ENCODE data around the gene TBCK.

TBCK gene

DNA sequence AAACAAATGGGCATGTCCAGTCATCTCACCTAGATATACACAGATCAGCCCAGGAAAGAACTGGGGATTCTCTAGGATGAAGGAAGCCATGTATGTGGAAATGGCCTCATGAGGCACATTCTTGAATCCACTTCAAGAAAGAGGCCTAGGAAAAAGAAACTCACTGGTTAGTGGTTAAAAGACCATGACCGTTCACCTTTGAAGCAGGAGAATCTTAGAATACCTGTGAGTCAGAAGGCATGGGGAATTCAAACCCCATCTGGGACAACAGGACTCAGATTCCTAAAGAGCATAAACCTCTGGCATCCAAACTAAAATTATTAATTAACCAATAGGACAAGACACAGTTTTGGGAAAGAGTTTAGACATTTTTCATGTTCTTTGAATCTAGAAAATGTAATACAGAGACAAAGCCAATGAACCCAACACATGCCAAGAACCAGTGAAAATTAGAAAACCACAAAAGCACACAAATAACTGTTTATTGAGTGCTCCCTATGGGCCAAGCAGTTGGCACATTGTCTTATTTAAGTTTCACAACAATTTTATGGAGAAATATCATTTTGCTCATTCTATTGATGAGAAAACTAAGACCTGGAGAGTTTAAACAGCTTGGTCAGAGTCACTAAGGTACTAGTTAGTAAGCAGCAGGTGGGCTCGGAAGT, 323.2 kb downstream of the TBCK start:
- Histone ChIP-seq H3K9ac (ENCODE audit: low read depth in 1 of 2, low read length in 2 of 2) (no peak overlapping the region), H3K27ac (ENCODE audit: low read depth, low read length) (no peak overlapping the region), H3K36me3 (ENCODE audit: control insufficient read depth in 1 of 2, insufficient read depth in 2 of 2, low read length in 2 of 2) (no peaks in the 10 kb centered on the region), H3K27me3 (ENCODE audit: control insufficient read depth in 1 of 2, insufficient read depth in 2 of 2, low read length in 2 of 2) (no peaks in the 10 kb centered on the region), H3K4me1 (ENCODE audit: control insufficient read depth in 1 of 2, insufficient read depth in 2 of 2, low read length in 2 of 2) (no peaks in the 10 kb centered on the region), H3K9me3 (ENCODE audit: control insufficient read depth in 1 of 2, low read length in 2 of 2) (no peaks in the 10 kb centered on the region), H3K4me3 (ENCODE audit: low read depth in 1 of 2, low read length in 2 of 2) (no peak overlapping the region)

DNA sequence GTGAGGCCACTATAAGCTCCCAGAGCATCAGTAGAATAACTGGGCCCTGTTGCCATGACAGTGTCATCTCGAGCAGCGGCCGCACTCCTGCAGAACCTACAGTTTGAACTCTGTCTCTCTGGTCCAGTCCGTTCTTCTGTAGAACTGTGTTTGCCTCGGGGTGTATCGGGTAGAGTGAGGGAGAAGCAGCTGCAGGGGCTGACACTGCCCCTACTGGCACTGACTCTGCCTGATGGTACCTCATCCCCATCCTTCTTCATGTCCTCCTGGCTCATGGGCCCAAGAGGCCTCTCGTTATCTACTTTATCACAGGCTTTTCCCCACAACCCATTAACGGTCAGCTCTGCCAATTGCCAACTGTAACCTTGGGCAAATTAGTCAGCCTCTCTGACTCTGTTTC, 324.3 kb downstream of the TBCK start:
- no peaks in the 10 kb centered on the region for H3K36me3 ChIP-seq (ENCODE audit: control insufficient read depth in 1 of 2, insufficient read depth in 2 of 2, low read length in 2 of 2)
- H3K4me3 ChIP-seq (ENCODE audit: low read depth in 1 of 2, low read length in 2 of 2), result no peak overlapping the region
- no peaks in the 10 kb centered on the region for H3K27me3 ChIP-seq (ENCODE audit: control insufficient read depth in 1 of 2, insufficient read depth in 2 of 2, low read length in 2 of 2)
- H3K9ac ChIP-seq (ENCODE audit: low read depth in 1 of 2, low read length in 2 of 2), result no peak overlapping the region
- no peaks in the 10 kb centered on the region for H3K4me1 ChIP-seq (ENCODE audit: control insufficient read depth in 1 of 2, insufficient read depth in 2 of 2, low read length in 2 of 2)
- H3K9me3 ChIP-seq (ENCODE audit: control insufficient read depth in 1 of 2, low read length in 2 of 2), result no peaks in the 10 kb centered on the region
- no peak overlapping the region for H3K27ac ChIP-seq (ENCODE audit: low read depth, low read length)
